ENCODE measurements around the gene CAMK2A. TPM values are rescaled to one million over a fixed set of nuclear protein-coding genes. Genes with fewer than 3 reads are reported as not detected.

The CAMK2A gene
- not detected for total RNA-seq

DNA sequence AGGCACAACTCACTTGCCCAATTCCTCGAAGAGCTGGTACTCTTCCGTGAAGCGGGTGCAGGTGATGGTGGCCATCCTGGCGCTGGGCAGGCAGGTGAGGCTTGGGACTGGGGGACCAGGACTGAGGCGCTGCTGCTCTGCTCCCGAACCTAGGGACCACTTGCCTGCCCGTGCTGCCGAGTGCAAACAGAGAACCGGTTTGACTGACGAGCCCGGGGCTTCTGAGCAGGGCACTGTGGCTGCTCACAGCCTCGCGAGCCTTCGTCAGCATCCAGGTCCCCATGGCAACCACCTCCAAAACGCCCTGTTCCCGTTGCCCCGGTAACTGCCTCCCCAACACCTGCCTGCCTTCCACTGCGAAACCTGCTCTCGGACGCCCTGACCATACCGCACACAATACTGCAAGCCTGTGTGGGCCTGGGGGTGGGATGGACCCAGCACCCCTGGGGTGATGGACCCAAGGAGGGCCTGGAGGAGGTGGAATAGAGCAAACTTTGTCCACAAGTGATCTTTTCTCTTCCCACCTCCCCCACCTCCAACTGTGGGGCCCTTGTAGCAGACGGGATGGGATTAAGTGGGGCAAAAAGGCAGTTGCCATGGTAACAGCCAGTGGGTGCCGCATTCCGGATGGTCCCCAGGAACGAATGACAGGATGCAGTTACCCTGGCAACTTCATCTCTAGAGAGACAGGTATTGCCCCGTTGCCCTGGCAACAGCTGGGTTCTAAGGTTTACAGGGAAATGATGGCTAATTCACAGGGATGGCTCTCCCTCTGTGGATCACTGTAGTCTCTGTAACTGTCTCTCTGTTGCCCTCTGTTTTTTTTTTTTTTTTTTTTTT is at the start of gene CAMK2A:
CAMK2A (minus strand) TSS at position 223 of the 840 bp plus-strand sequence; CDS start at position 75, 148 bp downstream.
- Mint-ChIP-seq H3K36me3 (ENCODE audit: low read depth) (no peaks in the 10 kb centered on the region), H3K4me1 (ENCODE audit: low read depth) (no peaks in the 10 kb centered on the region), H3K4me3 (no peak within 1 kb of the TSS), H3K27ac (no peak within 1 kb of the TSS), H3K9me3 (no peaks in the 10 kb centered on the region), H3K27me3 (peaks cover 2% of the 10 kb centered on the region)
- no peak for ATAC-seq
- ChIA-PET POLR2A (interaction anchor here (0.9 kb wide), 1 partner anchor 10 kb away, joined by 3 read pairs; no protein-coding TSS in a partner anchor), CTCF (no interaction called here)
- no peak for TF ChIP-seq CTCF (IDR thresholded peaks at IDR 0.05)
- DNase-seq = no peak
- intact Hi-C loops (cut with micrococcal nuclease) = no loop called here

DNA sequence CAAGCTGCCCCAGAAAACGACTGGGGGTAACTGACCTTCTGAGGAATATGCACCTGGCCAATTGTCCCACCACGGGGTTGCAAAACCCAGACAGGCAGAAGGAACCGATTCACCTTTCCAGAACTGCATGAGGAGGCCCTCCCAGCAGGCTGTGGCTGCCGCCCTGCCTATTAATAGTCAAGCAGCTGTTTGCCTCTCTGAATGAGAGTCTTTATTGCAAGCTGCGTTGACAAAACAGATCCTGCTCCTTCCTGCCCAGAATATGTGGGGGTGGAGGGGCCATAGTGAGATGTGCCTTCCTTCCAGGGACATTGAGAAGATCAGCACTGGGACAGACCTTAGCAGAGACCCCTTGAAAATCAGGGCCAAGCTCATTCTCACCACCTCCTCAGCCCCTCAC is 49.6 kb upstream of the CAMK2A start:
- H3K9me3 Mint-ChIP-seq = no peaks in the 10 kb centered on the region
- H3K4me1 Mint-ChIP-seq (ENCODE audit: low read depth) = peaks cover 11% of the 10 kb centered on the region
- intact Hi-C loops (cut with micrococcal nuclease) = no loop called here
- TF ChIP-seq CTCF (IDR thresholded peaks at IDR 0.05) = no peak
- no peak for ATAC-seq
- no peak overlapping the region for H3K27ac Mint-ChIP-seq
- H3K4me3 Mint-ChIP-seq = no peak overlapping the region
- H3K36me3 Mint-ChIP-seq (ENCODE audit: low read depth) = no peaks in the 10 kb centered on the region
- CTCF ChIA-PET = interaction anchor here (1.9 kb wide), 1 partner anchor 11 kb away, joined by 7 read pairs; no protein-coding TSS in a partner anchor
- POLR2A ChIA-PET = no interaction called here
- H3K27me3 Mint-ChIP-seq = peaks cover 2% of the 10 kb centered on the region
- DNase-seq = no peak

- CTCF ChIA-PET = interaction anchor here (1.9 kb wide), 1 partner anchor 12 kb away, joined by 7 read pairs; no protein-coding TSS in a partner anchor
- H3K4me1 Mint-ChIP-seq (ENCODE audit: low read depth) = peaks cover 11% of the 10 kb centered on the region
- ATAC-seq (no peak), DNase-seq (no peak)
- no peak for TF ChIP-seq CTCF (IDR thresholded peaks at IDR 0.05)
- H3K36me3 Mint-ChIP-seq (ENCODE audit: low read depth) = no peaks in the 10 kb centered on the region
- no peak overlapping the region for H3K27ac Mint-ChIP-seq
- H3K27me3 Mint-ChIP-seq = peaks cover 2% of the 10 kb centered on the region
- POLR2A ChIA-PET = no interaction called here
- intact Hi-C loops (cut with micrococcal nuclease) = no loop called here
- H3K4me3 Mint-ChIP-seq = no peak overlapping the region
- no peaks in the 10 kb centered on the region for H3K9me3 Mint-ChIP-seq
These were observed 49.0 kb upstream of the CAMK2A start for GRCh38 chr5:150338546-150338945.

DNA sequence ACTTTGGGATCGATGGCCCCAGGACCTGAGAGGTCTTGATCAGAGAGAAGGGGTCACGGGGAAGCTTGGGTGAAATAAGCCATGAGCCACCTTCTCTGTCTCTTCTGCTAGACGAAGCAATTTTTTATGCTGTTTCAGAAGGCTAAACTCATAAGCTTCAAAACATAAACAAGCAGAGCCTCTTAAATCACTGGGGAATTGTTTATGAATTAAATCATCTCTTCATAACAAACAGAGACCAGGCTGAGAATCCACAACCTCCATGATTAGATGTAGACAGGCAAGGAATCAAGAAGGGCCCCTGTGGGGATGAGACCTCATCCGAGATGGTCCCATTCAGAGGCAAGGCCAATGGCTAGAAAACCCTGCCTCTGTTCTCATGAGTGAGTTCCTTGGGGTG is 46.2 kb upstream of the CAMK2A start:
- POLR2A ChIA-PET = no interaction called here
- no peak for ATAC-seq

More for the DNA sequence above, 46.2 kb upstream of the CAMK2A start:
- CTCF ChIA-PET = no interaction called here
- no peak for TF ChIP-seq CTCF (IDR thresholded peaks at IDR 0.05)
- H3K27ac Mint-ChIP-seq = no peak overlapping the region
- H3K4me1 Mint-ChIP-seq (ENCODE audit: low read depth) = peaks cover 4% of the 10 kb centered on the region
- intact Hi-C loops (cut with micrococcal nuclease) = no loop called here
- no peaks in the 10 kb centered on the region for H3K9me3 Mint-ChIP-seq
- DNase-seq = no peak
- H3K36me3 Mint-ChIP-seq (ENCODE audit: low read depth) = no peaks in the 10 kb centered on the region
- no peak overlapping the region for H3K4me3 Mint-ChIP-seq
- no peaks in the 10 kb centered on the region for H3K27me3 Mint-ChIP-seq
